ENCODE measurements around the gene CORO2B. TPM values are rescaled to one million over a fixed set of nuclear protein-coding genes. Genes with fewer than 3 reads are reported as not detected.

CORO2B gene
- total RNA-seq, 1 donor from 2014 or later, result 1.1 TPM

- no peak overlapping the region for H3K27ac Mint-ChIP-seq
- no peaks in the 10 kb centered on the region for H3K27me3 Mint-ChIP-seq (ENCODE audit: low read depth)
- H3K4me3 Mint-ChIP-seq, result no peak overlapping the region
- H3K36me3 Mint-ChIP-seq, result no peaks in the 10 kb centered on the region
- DNase-seq (ENCODE audit: low spot score in 2 of 2, unreplicated experiment in 2 of 2), result peak in 1 of 2 experiments; percentile 6
- no peaks in the 10 kb centered on the region for H3K9me3 Mint-ChIP-seq
- TF ChIP-seq CTCF (IDR thresholded peaks at IDR 0.05; ENCODE audit: unreplicated experiment), result no peak
- no peaks in the 10 kb centered on the region for H3K4me1 Mint-ChIP-seq
Measured at GRCh38 chr15:68683551-68683950, 104.8 kb downstream of the CORO2B start.

- Mint-ChIP-seq H3K27ac (no peak overlapping the region), H3K27me3 (ENCODE audit: low read depth) (no peaks in the 10 kb centered on the region), H3K4me1 (no peaks in the 10 kb centered on the region), H3K9me3 (no peaks in the 10 kb centered on the region), H3K36me3 (no peaks in the 10 kb centered on the region), H3K4me3 (no peak overlapping the region)
- peak in 1 of 2 experiments; percentile 35 for DNase-seq (ENCODE audit: low spot score in 2 of 2, unreplicated experiment in 2 of 2)
- no peak for TF ChIP-seq CTCF (IDR thresholded peaks at IDR 0.05; ENCODE audit: unreplicated experiment)
Measured at GRCh38 chr15:68684476-68684875, 105.7 kb downstream of the CORO2B start.

GRCh38 chr15:68687136-68687735 lies 108.4 kb downstream of the CORO2B start:
- Mint-ChIP-seq H3K36me3 (no peaks in the 10 kb centered on the region), H3K27me3 (ENCODE audit: low read depth) (no peaks in the 10 kb centered on the region), H3K27ac (no peak overlapping the region), H3K4me3 (no peak overlapping the region), H3K9me3 (no peaks in the 10 kb centered on the region), H3K4me1 (peaks cover 6% of the 10 kb centered on the region)
- no peak for TF ChIP-seq CTCF (IDR thresholded peaks at IDR 0.05; ENCODE audit: unreplicated experiment)
- DNase-seq (ENCODE audit: low spot score in 2 of 2, unreplicated experiment in 2 of 2), result no peak

- H3K4me1 Mint-ChIP-seq, result peaks cover 21% of the 10 kb centered on the region
- DNase-seq (ENCODE audit: low spot score in 2 of 2, unreplicated experiment in 2 of 2), result peak; percentile 37 to 59
- H3K4me3 Mint-ChIP-seq, result no peak overlapping the region
- H3K27me3 Mint-ChIP-seq (ENCODE audit: low read depth), result no peaks in the 10 kb centered on the region
- peak overlapping the region; percentile 64 for H3K27ac Mint-ChIP-seq
- H3K9me3 Mint-ChIP-seq, result no peaks in the 10 kb centered on the region
- no peak for TF ChIP-seq CTCF (IDR thresholded peaks at IDR 0.05; ENCODE audit: unreplicated experiment)
- H3K36me3 Mint-ChIP-seq, result no peaks in the 10 kb centered on the region
Measured at GRCh38 chr15:68691705-68692104, 112.9 kb downstream of the CORO2B start.

GRCh38 chr15:68693071-68693470 lies 114.3 kb downstream of the CORO2B start:
- Mint-ChIP-seq H3K36me3 (no peaks in the 10 kb centered on the region), H3K9me3 (no peaks in the 10 kb centered on the region), H3K4me3 (no peak overlapping the region), H3K27ac (peak overlapping the region; percentile 1), H3K4me1 (peaks cover 21% of the 10 kb centered on the region), H3K27me3 (ENCODE audit: low read depth) (no peaks in the 10 kb centered on the region)
- TF ChIP-seq CTCF (IDR thresholded peaks at IDR 0.05; ENCODE audit: unreplicated experiment), result no peak
- no peak for DNase-seq (ENCODE audit: low spot score in 2 of 2, unreplicated experiment in 2 of 2)

GRCh38 chr15:68694111-68694510 lies 115.3 kb downstream of the CORO2B start:
- Mint-ChIP-seq H3K27me3 (ENCODE audit: low read depth) (no peaks in the 10 kb centered on the region), H3K27ac (no peak overlapping the region), H3K4me1 (peaks cover 21% of the 10 kb centered on the region), H3K36me3 (no peaks in the 10 kb centered on the region), H3K9me3 (no peaks in the 10 kb centered on the region), H3K4me3 (no peak overlapping the region)
- TF ChIP-seq CTCF (IDR thresholded peaks at IDR 0.05; ENCODE audit: unreplicated experiment), result no peak
- DNase-seq (ENCODE audit: low spot score in 2 of 2, unreplicated experiment in 2 of 2), result no peak

All from mesothelial cell of epicardium (in vitro differentiated cells).